AG09319 (cell line): ENCODE measurements around the gene RTF1.

Experiments used
- DNase-seq: peaks from one replicate; pipeline ENCODE4 v3.0.0-alpha.2; 2010; ENCODE audit warnings: low read depth; ENCODE audit errors: extremely low read depth
- CTCF ChIP-seq: IDR thresholded peaks from 2 replicates; pipeline ENCODE4 v1.5.1; 2011; ENCODE audit warnings: low read depth, mild to moderate bottlenecking, inconsistent platforms, low read length, moderate library complexity

The RTF1 gene

DNA sequence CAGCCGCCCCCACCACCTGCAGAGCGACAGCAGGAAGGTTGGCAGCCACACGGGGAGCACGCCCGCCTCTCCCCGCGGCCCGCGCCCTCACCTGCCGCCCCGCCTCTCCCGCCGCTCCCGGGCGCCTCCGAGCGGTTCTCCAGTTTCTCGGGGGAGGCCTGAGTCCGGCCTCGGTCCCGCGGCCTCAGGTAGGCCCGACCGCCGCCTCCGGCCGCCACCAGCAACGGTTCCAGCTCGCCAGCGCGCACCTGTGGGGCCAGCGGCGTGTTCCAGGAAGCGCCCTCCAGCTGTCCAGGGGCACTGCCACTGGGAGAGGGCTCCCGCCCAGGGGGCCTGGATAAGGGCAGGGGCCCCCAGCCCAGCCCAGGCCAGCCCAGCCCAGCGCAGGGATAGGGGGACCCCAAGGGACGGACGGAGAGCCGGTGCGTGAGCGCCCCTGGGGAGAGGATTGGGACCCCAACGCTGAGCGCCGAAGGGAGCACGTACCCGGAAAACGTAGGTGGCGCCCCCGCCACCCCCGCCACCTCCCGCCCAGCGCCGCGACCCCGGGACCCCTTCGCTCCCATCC lies 94.5 kb downstream of the RTF1 start:
- no peak for DNase-seq

DNA sequence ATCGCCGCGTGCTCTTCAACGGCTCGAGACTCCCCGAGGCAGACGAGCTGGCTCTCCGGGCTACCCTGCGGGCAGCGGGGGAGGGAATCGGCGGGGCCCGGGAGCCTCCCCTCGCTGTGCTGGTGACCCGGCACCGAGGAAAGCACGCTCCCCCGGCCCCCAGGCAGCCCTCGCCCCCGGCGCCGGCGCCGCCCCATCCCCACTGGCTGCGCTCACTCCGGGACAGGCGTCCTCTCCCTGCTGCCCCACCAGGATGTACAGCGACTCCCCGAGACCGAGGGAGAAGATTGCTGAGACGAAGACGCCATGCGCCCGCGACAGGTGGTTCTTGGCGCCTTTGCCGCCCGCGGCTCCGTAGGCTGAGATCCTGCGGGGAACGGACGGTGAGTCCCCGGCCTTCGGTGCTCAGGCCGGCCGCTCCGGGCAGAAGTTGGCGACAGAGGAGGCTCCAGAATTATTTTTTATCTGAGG lies 95.0 kb downstream of the RTF1 start:
- TF ChIP-seq CTCF = no peak
- no peak for DNase-seq

More for the DNA sequence above, 94.5 kb downstream of the RTF1 start:
- no peak for TF ChIP-seq CTCF

DNA sequence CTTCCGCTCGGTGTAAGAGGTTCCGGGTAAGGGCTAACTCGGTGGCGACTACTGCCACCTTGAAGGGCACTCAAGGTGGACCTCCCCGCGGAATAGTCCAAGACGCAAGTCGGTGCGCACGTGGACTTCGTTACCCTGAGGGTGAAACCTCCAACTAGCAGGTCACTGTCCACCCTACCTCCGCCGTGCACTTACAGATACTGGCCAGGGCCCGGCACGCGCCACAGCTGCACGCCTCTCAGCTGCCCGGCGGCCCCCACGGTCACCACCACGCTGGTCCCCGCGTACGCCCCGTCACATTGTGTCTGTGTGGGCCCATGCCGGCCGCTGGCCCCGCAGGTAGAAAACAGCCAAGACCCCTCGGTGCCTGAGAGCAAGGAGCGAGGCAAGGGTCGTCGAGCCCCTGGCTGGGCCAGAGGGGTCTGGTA lies 95.6 kb downstream of the RTF1 start:
- no peak for TF ChIP-seq CTCF
- no peak for DNase-seq

DNA sequence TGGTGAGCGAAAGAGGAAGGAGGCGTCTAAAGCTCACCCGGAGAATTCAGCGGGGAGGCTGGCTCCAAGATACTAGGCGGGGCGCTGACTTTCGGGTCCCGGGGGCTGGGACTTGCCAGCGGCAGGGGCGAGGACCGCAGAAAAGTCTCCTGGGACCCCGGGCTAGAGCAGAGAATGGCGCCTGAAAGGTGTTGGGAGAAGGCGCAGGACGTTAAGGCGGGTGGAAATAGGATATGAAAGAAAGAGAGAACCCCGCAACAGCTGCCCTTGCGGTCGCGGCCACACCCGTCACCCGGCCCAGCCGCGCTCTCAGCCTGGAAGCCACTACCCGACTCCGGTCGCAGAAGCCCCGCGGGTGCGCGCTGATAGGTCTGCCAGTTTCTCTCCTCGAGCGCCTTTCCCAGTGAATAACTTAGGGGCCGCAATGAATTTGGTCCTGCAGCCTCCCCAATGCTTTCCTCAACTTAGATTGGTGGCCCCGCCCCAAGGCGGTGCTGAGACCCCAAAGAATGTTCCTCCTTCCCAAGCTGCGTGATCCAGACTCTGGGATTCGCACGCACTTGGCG lies 96.1 kb downstream of the RTF1 start:
- no peak for DNase-seq
- no peak for TF ChIP-seq CTCF

DNA sequence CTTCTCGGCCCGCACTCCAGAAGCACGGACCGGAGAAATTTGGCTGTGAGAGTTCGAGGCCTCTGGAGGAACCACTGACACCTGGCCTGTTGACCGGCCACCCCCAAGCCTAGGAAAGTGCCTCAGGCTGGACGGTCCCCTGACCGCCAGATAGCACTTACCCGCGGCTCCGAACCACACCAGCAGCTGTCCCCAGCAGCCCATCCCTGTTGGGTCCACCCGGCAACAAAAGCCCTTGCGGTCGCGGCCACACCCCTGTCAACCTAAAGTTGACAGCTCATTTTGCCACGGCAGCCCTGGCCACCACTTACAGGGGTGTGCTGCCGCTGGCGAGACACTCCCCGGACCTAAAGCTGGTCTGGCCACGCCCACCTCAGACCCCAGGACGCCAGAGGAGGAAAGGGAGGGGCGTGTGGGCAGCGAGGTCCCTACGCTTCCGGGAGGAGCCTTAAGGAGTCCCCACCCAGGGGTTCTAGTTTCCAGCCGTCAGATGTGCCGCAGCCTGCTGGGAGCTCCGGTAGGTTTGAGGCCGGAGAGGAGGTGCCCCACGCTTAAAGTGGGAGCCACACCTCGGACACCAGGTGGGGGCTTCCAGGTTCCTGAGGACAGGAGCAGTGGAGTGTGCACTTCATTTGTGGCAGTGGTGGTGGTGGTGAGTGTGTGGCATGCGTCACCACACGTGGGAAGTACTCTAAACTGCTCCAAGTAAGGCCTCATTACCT lies 96.8 kb downstream of the RTF1 start, which contains the start of gene LTK:
TSS of gene LTK (minus strand) at position 322 of the 722 bp plus-strand sequence. CDS start at position 204, 118 bp downstream.
- TF ChIP-seq CTCF = no peak
- no peak for DNase-seq

GRCh38 chr15:41517895-41518449 lies 101.1 kb downstream of the RTF1 start:
- DNase-seq = no peak
- TF ChIP-seq CTCF = no peak

DNA sequence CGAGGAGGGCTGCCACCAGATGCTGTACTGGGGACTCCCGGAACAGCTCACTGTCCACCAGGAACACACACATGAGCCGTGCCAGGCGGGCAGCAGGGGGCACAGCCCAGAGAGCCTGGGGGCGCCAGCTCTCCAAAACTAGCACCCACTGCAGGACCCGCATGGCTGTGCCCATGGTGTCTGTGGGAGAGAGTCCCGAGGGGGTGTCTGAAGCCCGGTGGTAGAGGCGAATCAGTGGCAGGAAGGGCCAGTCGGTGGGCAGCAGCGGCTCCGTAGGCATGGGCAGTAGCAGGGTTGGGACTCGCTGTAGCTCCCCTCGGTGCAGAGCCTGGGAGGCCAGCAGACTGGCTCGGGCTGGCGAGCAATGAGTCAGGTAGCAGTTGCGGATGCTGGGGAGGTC lies 103.7 kb downstream of the RTF1 start:
- no peak for TF ChIP-seq CTCF
- no peak for DNase-seq
